Stomach (tissue), 9 donors: ENCODE results near the gene RASGRP4. TPM values are rescaled to one million over a fixed set of nuclear protein-coding genes. Genes with fewer than 3 reads are reported as not detected.

Source experiments
- DNase-seq, 2 donors: peaks; one replicate each; pipeline versions ENCODE4 v3.0.0 to v3.0.0-alpha.2; 2013 to 2019
- H3K27ac ChIP-seq, 5 donors: fragments of 200-600 bp in 4 of 5; sonication (generic) in 4 of 5; one replicate each; pipeline ENCODE4 v1.5.1; 2013 to 2019; ENCODE audit warnings: mild to moderate bottlenecking in 1 of 5, moderate library complexity in 1 of 5
- H3K27me3 ChIP-seq, 3 donors: fragments of 200-600 bp; sonication (generic); one replicate each; pipeline ENCODE4 v1.5.1; 2017 to 2019; ENCODE audit warnings: mixed run types in 1 of 3
- H3K36me3 ChIP-seq, 4 donors: fragments of 200-600 bp; sonication (generic); 1 replicate in 3 of 4; 2 replicates in 1 of 4; pipeline ENCODE4 v1.5.1; 2016 to 2019
- H3K4me1 ChIP-seq, 4 donors: fragments of 200-600 bp; sonication (generic); one replicate each; pipeline ENCODE4 v1.5.1; 2016 to 2019
- H3K4me3 ChIP-seq, 4 donors: fragments of 200-600 bp; sonication (generic) in 3 of 4; one replicate each; pipeline ENCODE4 v1.5.1; 2016 to 2019; ENCODE audit warnings: mild to moderate bottlenecking in 1 of 4
- H3K9me3 ChIP-seq, 4 donors: fragments of 200-600 bp; sonication (generic); one replicate each; pipeline ENCODE4 v1.5.1; 2016 to 2019
- CTCF ChIP-seq, 7 experiments: fragments of 450-650 bp in 4 of 7; fragments of 200-600 bp in 3 of 7; sonication (generic) in 3 of 7; IDR thresholded peaks; one replicate each; pipeline ENCODE4 v1.5.1; 2016 to 2019; ENCODE audit warnings: antibody characterized with exemption in 7 of 7, control low read depth in 2 of 7, mild to moderate bottlenecking in 1 of 7
- EP300 ChIP-seq: sonication (generic); formaldehyde crosslinking; IDR thresholded peaks from one replicate; pipeline ENCODE4 v1.6.1; 2017; ENCODE audit warnings: antibody characterized with exemption
- POLR2A ChIP-seq, 4 donors: fragments of 450-650 bp; IDR thresholded peaks; one replicate each; pipeline ENCODE4 v1.6.1; 2016; ENCODE audit warnings: antibody characterized with exemption in 4 of 4, control low read depth in 2 of 4, mild to moderate bottlenecking in 1 of 4, moderate library complexity in 1 of 4
- POLR2AphosphoS5 ChIP-seq, 3 donors: sonication (generic); formaldehyde crosslinking; IDR thresholded peaks; one replicate each; pipeline ENCODE4 v1.6.1; 2016; ENCODE audit warnings: antibody characterized with exemption in 3 of 3
- WGBS, 5 donors: extraction: QIAGEN DNeasy Blood & Tissue Kit in 3 of 5; methylation state at CpG; one replicate each; pipeline versions ENCODE4 v1.1.5 to v1.1.7; 2013 to 2018; 5-methylcytosine and 5-hydroxymethylcytosine counted together
- intact Hi-C: fragments of 100-400 bp; cut with DNase I; formaldehyde crosslinking; loops from one replicate; pipeline ENCODE4 v1.15.1; 2023; ENCODE audit warnings: low total_unique reads
- polyA plus RNA-seq, 3 donors: library from polyadenylated mRNA; stranded (reverse); fragments of 200-250 nt; gene quantifications; one replicate each; pipeline ENCODE4 v1.2.3, GENCODE V29; 2013
- total RNA-seq, 5 donors: library from RNA; depleted of rRNA; stranded (reverse); fragments of >200 nt; gene quantifications; one replicate each; pipeline versions ENCODE4 v1.1.0 to v1.2.3, GENCODE V29; 2014 to 2016
- donor health status: healthy with polysubstance abuse.
- donor health status: Bipolar disorder and iron deficiency.
- donor health status: healthy.

The RASGRP4 gene
- total and polyA plus RNA-seq, 8 donors: 0.40 to 8.4 (median 1.7) TPM; not detected in 2

GRCh38 chr19:38381138-38381537, 44.9 kb downstream of the RASGRP4 start:
- Histone ChIP-seq H3K4me1 (peaks cover 9 to 25% (median 17%) of the 10 kb centered on the region in 4 donors), H3K36me3 (peaks cover 58 to 95% (median 88%) of the 10 kb centered on the region in 4 donors), H3K9me3 (no peaks in the 10 kb centered on the region), H3K4me3 (no peak overlapping the region), H3K27ac (no peak overlapping the region), H3K27me3 (peaks cover 5 to 38% (median 8%) of the 10 kb centered on the region in 3 donors)
- TF ChIP-seq CTCF (IDR thresholded peaks at IDR 0.05) (no peak), POLR2AphosphoS5 (IDR thresholded peaks at IDR 0.05) (no peak), EP300 (no peak), POLR2A (IDR thresholded peaks at IDR 0.05) (no peak)
- DNase-seq: no peak
- intact Hi-C loops: loop anchor here (10.0 kb wide), 1 partner anchor 234 kb away; the partner anchor contains the start of genes EIF3K and MAP4K1
- WGBS, 5 donors: 86 to 96% (median 93%) methylated on average over 8 to 9 of the region's 9 CpGs

GRCh38 chr19:38378866-38379265, 47.2 kb downstream of the RASGRP4 start:
- no peak overlapping the region for H3K4me3 ChIP-seq
- TF ChIP-seq POLR2A (IDR thresholded peaks at IDR 0.05) (no peak), EP300 (no peak), CTCF (IDR thresholded peaks at IDR 0.05) (no peak), POLR2AphosphoS5 (IDR thresholded peaks at IDR 0.05) (no peak)
- H3K4me1 ChIP-seq: peaks cover 16 to 26% (median 21%) of the 10 kb centered on the region in 4 donors
- DNase-seq: no peak
- H3K9me3 ChIP-seq: no peaks in the 10 kb centered on the region
- peaks cover 0 to 15% (median 0%) of the 10 kb centered on the region in 3 donors for H3K27me3 ChIP-seq
- peaks cover 60 to 78% (median 71%) of the 10 kb centered on the region in 4 donors for H3K36me3 ChIP-seq
- intact Hi-C loops: no loop called here
- no peak overlapping the region for H3K27ac ChIP-seq
- 87 to 98% (median 96%) methylated on average over 10 of the region's 10 CpGs for WGBS, 5 donors

GRCh38 chr19:38377052-38377451, 49.0 kb downstream of the RASGRP4 start:
- Histone ChIP-seq H3K36me3 (peaks cover 42 to 60% (median 53%) of the 10 kb centered on the region in 4 donors), H3K4me3 (no peak overlapping the region), H3K27me3 (peaks cover 0 to 4% (median 0%) of the 10 kb centered on the region in 3 donors), H3K9me3 (no peaks in the 10 kb centered on the region), H3K4me1 (peaks cover 16 to 28% (median 22%) of the 10 kb centered on the region in 4 donors), H3K27ac (no peak overlapping the region)
- DNase-seq: no peak
- WGBS, 5 donors: 97 to 98% (median 98%) methylated on average over 4 of the region's 4 CpGs
- intact Hi-C loops: no loop called here
- TF ChIP-seq EP300: no peak
- TF ChIP-seq CTCF (IDR thresholded peaks at IDR 0.05): no peak
- no peak for TF ChIP-seq POLR2A (IDR thresholded peaks at IDR 0.05)
- TF ChIP-seq POLR2AphosphoS5 (IDR thresholded peaks at IDR 0.05): no peak

GRCh38 chr19:38376576-38376975, 49.4 kb downstream of the RASGRP4 start:
- 78 to 91% (median 84%) methylated on average over 3 of the region's 3 CpGs for WGBS, 5 donors
- peak overlapping the region in 2 of 4 donors; percentile 87 to 92 for H3K4me3 ChIP-seq
- peaks cover 0 to 1% (median 0%) of the 10 kb centered on the region in 3 donors for H3K27me3 ChIP-seq
- TF ChIP-seq POLR2AphosphoS5 (IDR thresholded peaks at IDR 0.05): no peak
- no peak for TF ChIP-seq EP300
- no peak for TF ChIP-seq CTCF (IDR thresholded peaks at IDR 0.05)
- TF ChIP-seq POLR2A (IDR thresholded peaks at IDR 0.05): no peak
- H3K4me1 ChIP-seq: peaks cover 16 to 28% (median 22%) of the 10 kb centered on the region in 4 donors
- intact Hi-C loops: no loop called here
- H3K36me3 ChIP-seq: peaks cover 37 to 55% (median 48%) of the 10 kb centered on the region in 4 donors
- DNase-seq: no peak
- H3K9me3 ChIP-seq: no peaks in the 10 kb centered on the region
- H3K27ac ChIP-seq: no peak overlapping the region
